HCT116 (cell line): ENCODE measurements around the gene EVI5. TPM values are rescaled to one million over a fixed set of nuclear protein-coding genes. Genes with fewer than 3 reads are reported as not detected.

Experiments used
- ATAC-seq: fragments of 200-7000 bp; cut with Tn5 transposase; 2 replicates; pipeline ENCODE4 v1.9.1; 2020; ENCODE audit warnings: mild to moderate bottlenecking, moderate library complexity
- BruUV-seq: library from RNA; stranded (reverse); fragments of 400-500 nt; replicated peaks from 2 replicates; lab custom pipeline; 2021; lab: Mats Ljungman, UMichigan
- CTCF ChIA-PET: fragments of 300-600 bp; sonication (Branson Sonifier 250); formaldehyde crosslinking; loops from one replicate; lab custom pipeline; 2021; ENCODE audit warnings: antibody characterized with exemption; lab: Charles Lee
- POLR2A ChIA-PET: fragments of 300-600, 350-600 bp; sonication (Branson Sonifier 250); formaldehyde crosslinking; loops from one replicate; lab custom pipeline; 2021; ENCODE audit warnings: antibody characterized with exemption; lab: Charles Lee
- RAD21 ChIA-PET, 2 experiments: fragments of 300-600 bp; sonication (Branson Sonifier 250); formaldehyde crosslinking; loops; one replicate each; lab custom pipeline; 2023; ENCODE audit warnings: low total read pairs in 2 of 2; ENCODE audit not compliant: uncharacterized antibody in 2 of 2, unreplicated experiment in 2 of 2, low non-redundant PET in 1 of 2; lab: Charles Lee
- DNase-seq: peaks from one replicate; pipeline ENCODE4 v3.0.0-alpha.2; 2010; ENCODE audit warnings: low read depth, low spot score
- H2AFZ ChIP-seq: fragments of 200-600 bp; shearing (Covaris generic), sonication (generic); 2 replicates; pipeline ENCODE4 v1.6.1; 2017; ENCODE audit warnings: low read depth, mixed run types, mixed read lengths, antibody characterized with exemption, low read length; ENCODE audit not compliant: poor library complexity, severe bottlenecking
- H3K27ac ChIP-seq: 2 replicates; pipeline ENCODE4 v1.5.1; 2012; ENCODE audit warnings: low read depth, low read length
- H3K27me3 ChIP-seq: fragments of 200-600 bp; sonication (generic); 2 replicates; pipeline ENCODE4 v1.6.1; 2016; ENCODE audit warnings: mixed run types, low read length, mixed read lengths; ENCODE audit not compliant: insufficient read depth
- H3K36me3 ChIP-seq, 2 experiments: fragments of 200-500 bp in 1 of 2; fragments of 200-600 bp in 1 of 2; sonication (Bioruptor generic) in 1 of 2; sonication (generic) in 1 of 2; 2 replicates each; pipeline versions ENCODE4 v1.5.1 to v1.6.1; 2014 to 2016; ENCODE audit warnings: low read length in 2 of 2, inconsistent platforms in 1 of 2, mixed read lengths in 1 of 2, mixed run types in 1 of 2; ENCODE audit not compliant: insufficient read depth in 2 of 2, control insufficient read depth in 1 of 2
- H3K4me1 ChIP-seq, 2 experiments: fragments of 200-600 bp in 1 of 2; sonication (generic) in 1 of 2; 2 replicates each; pipeline versions ENCODE4 v1.5.1 to v1.6.1; 2012 to 2017; ENCODE audit warnings: low read length in 2 of 2, inconsistent platforms in 1 of 2, mild to moderate bottlenecking in 1 of 2, mixed read lengths in 1 of 2, mixed run types in 1 of 2, moderate library complexity in 1 of 2; ENCODE audit not compliant: insufficient read depth in 2 of 2, control insufficient read depth in 1 of 2
- H3K4me2 ChIP-seq: fragments of 200-600 bp; sonication (generic); 2 replicates; pipeline ENCODE4 v1.6.1; 2017; ENCODE audit warnings: mixed run types, low read length, mixed read lengths
- H3K4me3 ChIP-seq, 2 experiments: fragments of 200-600 bp in 1 of 2; sonication (generic) in 1 of 2; replicated peaks in 1 of 2; 2 replicates each; pipeline ENCODE4 v1.5.1; 2011 to 2016; ENCODE audit warnings: low read length in 2 of 2, control low read depth in 1 of 2, low read depth in 1 of 2, mild to moderate bottlenecking in 1 of 2, mixed read lengths in 1 of 2, mixed run types in 1 of 2
- H3K79me2 ChIP-seq: fragments of 200-600 bp; sonication (generic); 2 replicates; pipeline ENCODE4 v1.6.1; 2017; ENCODE audit warnings: mild to moderate bottlenecking, mixed run types, low read length, moderate library complexity, mixed read lengths; ENCODE audit not compliant: insufficient read depth
- H3K9ac ChIP-seq: fragments of 200-600 bp; sonication (generic); 2 replicates; pipeline ENCODE4 v1.6.1; 2016; ENCODE audit warnings: low read length, mixed read lengths
- H3K9me2 ChIP-seq: fragments of 200-600 bp; sonication (generic), shearing (Covaris generic); 2 replicates; pipeline ENCODE4 v1.6.1; 2017; ENCODE audit warnings: mixed run types, mild to moderate bottlenecking, moderate library complexity; ENCODE audit not compliant: insufficient read depth
- H3K9me3 ChIP-seq, 2 experiments: fragments of 200-500 bp in 1 of 2; fragments of 200-600 bp in 1 of 2; sonication (Bioruptor generic) in 1 of 2; sonication (generic) in 1 of 2; 2 replicates each; pipeline ENCODE4 v1.6.1; 2014 to 2017; ENCODE audit warnings: low read length in 2 of 2, mixed read lengths in 2 of 2, inconsistent platforms in 1 of 2, low read depth in 1 of 2, mild to moderate bottlenecking in 1 of 2, mixed run types in 1 of 2, moderate library complexity in 1 of 2; ENCODE audit not compliant: control insufficient read depth in 1 of 2, insufficient read depth in 1 of 2
- H4K20me1 ChIP-seq: fragments of 200-600 bp; sonication (generic), shearing (Covaris generic); 2 replicates; pipeline ENCODE4 v1.6.1; 2017; ENCODE audit warnings: mixed run types, mild to moderate bottlenecking, moderate library complexity; ENCODE audit not compliant: insufficient read depth
- CEBPB ChIP-seq: IDR thresholded peaks from 2 replicates; pipeline ENCODE4 v1.6.1; 2012; ENCODE audit warnings: low read depth
- EGR1 ChIP-seq: IDR thresholded peaks from 2 replicates; pipeline ENCODE4 v1.6.1; 2012; ENCODE audit warnings: low read depth
- EZH2phosphoT487 ChIP-seq: fragments of 200-600 bp; IDR thresholded peaks from 2 replicates; pipeline ENCODE4 v1.6.1; 2018; ENCODE audit warnings: antibody characterized with exemption, borderline replicate concordance
- JUND ChIP-seq: IDR thresholded peaks from 2 replicates; pipeline ENCODE4 v1.6.1; 2012
- MAX ChIP-seq: IDR thresholded peaks from 2 replicates; pipeline ENCODE4 v1.6.1; 2012
- POLR2AphosphoS5 ChIP-seq: IDR thresholded peaks from 2 replicates; pipeline ENCODE4 v1.6.1; 2011; ENCODE audit warnings: mild to moderate bottlenecking, low read depth, low read length, moderate library complexity
- RAD21 ChIP-seq: IDR thresholded peaks from 2 replicates; pipeline ENCODE4 v1.6.1; 2012; ENCODE audit warnings: low read depth, mild to moderate bottlenecking
- SRF ChIP-seq: IDR thresholded peaks from 2 replicates; pipeline ENCODE4 v1.6.1; 2012; ENCODE audit warnings: low read depth
- YY1 ChIP-seq: IDR thresholded peaks from 2 replicates; pipeline ENCODE4 v1.6.1; 2011; ENCODE audit warnings: low read length, low read depth, moderate library complexity, mild to moderate bottlenecking; ENCODE audit not compliant: insufficient replicate concordance; ENCODE audit errors: extremely low read depth
- ZFX ChIP-seq: fragments of 450-650 bp; IDR thresholded peaks from 2 replicates; pipeline ENCODE4 v1.6.1; 2017
- ZNF274 ChIP-seq: fragments of 200-500 bp; sonication (Bioruptor generic); IDR thresholded peaks from 2 replicates; pipeline ENCODE4 v1.6.1; 2014; ENCODE audit warnings: mild to moderate bottlenecking, low read depth, low read length, inconsistent platforms
- intact Hi-C: fragments of 100-400 bp; cut with micrococcal nuclease; formaldehyde crosslinking; loops from 2 replicates; pipeline ENCODE4 v1.10.0; 2022
- total RNA-seq: library from RNA; stranded (reverse); gene quantifications from one replicate; pipeline ENCODE4 v1.2.1, GENCODE V29; 2021; ENCODE audit not compliant: unreplicated experiment

The EVI5 gene
- total RNA-seq, 1 experiment from 2014 or later, result 21.8 TPM

- no peak overlapping the region for H3K4me3 ChIP-seq
- no peaks in the 10 kb centered on the region; the same call in 1 of the 2 replicates for H3K79me2 ChIP-seq
- no peak for TF ChIP-seq RAD21
- TF ChIP-seq EGR1, result no peak
- no peak for TF ChIP-seq EZH2phosphoT487
- no peak for TF ChIP-seq ZNF274
- TF ChIP-seq MAX, result no peak
- no peak for TF ChIP-seq CEBPB
- no peak for TF ChIP-seq YY1
- no peak for TF ChIP-seq POLR2AphosphoS5
- TF ChIP-seq SRF, result no peak
- TF ChIP-seq ZFX, result no peak
- TF ChIP-seq JUND, result no peak
- intact Hi-C loops, result no loop called here
- H3K9ac ChIP-seq, result no peak overlapping the region
- ChIA-PET RAD21 (no interaction called here), CTCF (interaction anchor here (1.1 kb wide), 1 partner anchor 9 kb away, joined by 8 read pairs; no protein-coding TSS in a partner anchor), POLR2A (no interaction called here)
- H4K20me1 ChIP-seq, result peaks cover 6% of the 10 kb centered on the region; the same call in 1 of the 2 replicates
- H3K27me3 ChIP-seq, result no peaks in the 10 kb centered on the region
- no TSS peak for BruUV-seq
- H3K9me2 ChIP-seq, result no peaks in the 10 kb centered on the region
- H2AFZ ChIP-seq, result no peak overlapping the region
- no peak overlapping the region for H3K27ac ChIP-seq
- no peaks in the 10 kb centered on the region for H3K4me1 ChIP-seq
- no peaks in the 10 kb centered on the region for H3K9me3 ChIP-seq
- DNase-seq (no peak), ATAC-seq (no peak)
- no peaks in the 10 kb centered on the region for H3K36me3 ChIP-seq
- H3K4me2 ChIP-seq, result no peak overlapping the region
Observed at GRCh38 chr1:92739669-92740524, 45.0 kb downstream of the EVI5 start.
